ENCODE data around the gene RAD51B. TPM values are rescaled to one million over a fixed set of nuclear protein-coding genes. Genes with fewer than 3 reads are reported as not detected.

Gene RAD51B
- polyA plus RNA-seq, 3 donors, result 3.6 to 11.6 (median 9.4) TPM

DNA sequence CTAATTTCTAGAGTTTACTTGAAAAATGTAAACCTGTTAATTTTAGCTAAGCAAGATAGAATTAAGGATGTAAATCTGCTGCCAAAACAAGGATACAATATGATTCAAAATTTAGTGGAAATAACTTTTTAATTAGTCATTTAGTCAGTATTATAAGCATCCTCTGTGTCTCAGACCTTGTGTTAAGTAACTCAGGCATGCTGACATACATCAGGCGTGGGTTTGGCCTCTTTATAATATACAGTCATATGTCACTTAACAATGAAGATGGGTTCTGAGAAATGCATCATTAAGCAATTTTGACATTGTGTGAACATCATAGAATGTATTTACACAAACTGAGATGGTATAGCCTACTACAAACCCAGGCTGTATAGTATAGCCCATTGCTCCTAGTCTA lies 586.4 kb downstream of the RAD51B start:
- intact Hi-C loops (cut with micrococcal nuclease), result no loop called here
- no peaks in the 10 kb centered on the region for H3K27me3 ChIP-seq (ENCODE audit: control insufficient read depth in 2 of 2, insufficient read depth in 2 of 2, low read length in 2 of 2)
- no peaks in the 10 kb centered on the region for H4K20me1 ChIP-seq (ENCODE audit: insufficient read depth, low read length)
- no peak overlapping the region for H3K4me2 ChIP-seq (replicated peaks; ENCODE audit: extremely low read depth, low read length, poor library complexity, severe bottlenecking)
- H3K9me3 ChIP-seq (replicated peaks in 1 of 2; ENCODE audit: control insufficient read depth in 1 of 2, insufficient read depth in 1 of 2, low read length in 2 of 2), result no peaks in the 10 kb centered on the region
- TF ChIP-seq CTCF (IDR thresholded peaks at IDR 0.05), result no peak
- Mint-ChIP-seq H3K4me3 (no peak overlapping the region), H3K9me3 (peaks cover 0 to 2% (median 0%) of the 10 kb centered on the region in 7 donors), H3K27ac (no peak overlapping the region), H3K4me1 (peaks cover 29% of the 10 kb centered on the region), H3K27me3 (ENCODE audit: low read depth in 3 of 3) (peaks cover 0 to 3% (median 1%) of the 10 kb centered on the region in 3 donors), H3K36me3 (peaks cover 0 to 4% of the 10 kb centered on the region in 2 donors)
- H3K9ac ChIP-seq (ENCODE audit: insufficient read depth, low read length, poor library complexity, severe bottlenecking), result no peak overlapping the region
- no peaks in the 10 kb centered on the region for H3K79me2 ChIP-seq (ENCODE audit: insufficient read depth, low read length)
- no peak overlapping the region for H2AFZ ChIP-seq (ENCODE audit: insufficient read depth, low read depth, low read length, poor library complexity, severe bottlenecking)
- DNase-seq, result no peak
- H3K4me1 ChIP-seq (ENCODE audit: control insufficient read depth in 1 of 2, insufficient read depth in 2 of 2, low read length in 2 of 2), result peaks cover 11 to 13% of the 10 kb centered on the region in 2 donors
- H3K4me3 ChIP-seq (replicated peaks in 1 of 3; ENCODE audit: low read depth in 2 of 3, low read length in 3 of 3), result no peak overlapping the region
- WGBS (ENCODE audit: insufficient coverage), result no CpG with 5 or more reads among the region's 1 CpG
- no peaks in the 10 kb centered on the region for H3K36me3 ChIP-seq (replicated peaks in 1 of 2; ENCODE audit: control insufficient read depth in 1 of 2, insufficient read depth in 2 of 2, low read length in 2 of 2)
- H3K27ac ChIP-seq (ENCODE audit: low read depth in 1 of 2, low read length in 2 of 2), result no peak overlapping the region

GRCh38 chr14:68407285-68407684 lies 587.7 kb downstream of the RAD51B start:
- no peak overlapping the region for H3K4me3 ChIP-seq (replicated peaks in 1 of 3; ENCODE audit: low read depth in 2 of 3, low read length in 3 of 3)
- DNase-seq, result no peak
- Mint-ChIP-seq H3K36me3 (peaks cover 0 to 4% of the 10 kb centered on the region in 2 donors), H3K27ac (no peak overlapping the region), H3K4me3 (no peak overlapping the region), H3K27me3 (ENCODE audit: low read depth in 3 of 3) (peaks cover 0 to 3% (median 1%) of the 10 kb centered on the region in 3 donors), H3K9me3 (peaks cover 0 to 2% (median 0%) of the 10 kb centered on the region in 7 donors), H3K4me1 (peaks cover 27% of the 10 kb centered on the region)
- no peaks in the 10 kb centered on the region for H3K9me3 ChIP-seq (replicated peaks in 1 of 2; ENCODE audit: control insufficient read depth in 1 of 2, insufficient read depth in 1 of 2, low read length in 2 of 2)
- no peaks in the 10 kb centered on the region for H3K36me3 ChIP-seq (replicated peaks in 1 of 2; ENCODE audit: control insufficient read depth in 1 of 2, insufficient read depth in 2 of 2, low read length in 2 of 2)
- H3K4me1 ChIP-seq (ENCODE audit: control insufficient read depth in 1 of 2, insufficient read depth in 2 of 2, low read length in 2 of 2), result peaks cover 11 to 13% of the 10 kb centered on the region in 2 donors
- no peak overlapping the region for H3K4me2 ChIP-seq (replicated peaks; ENCODE audit: extremely low read depth, low read length, poor library complexity, severe bottlenecking)
- intact Hi-C loops (cut with micrococcal nuclease), result no loop called here
- no peaks in the 10 kb centered on the region for H3K79me2 ChIP-seq (ENCODE audit: insufficient read depth, low read length)
- H3K9ac ChIP-seq (ENCODE audit: insufficient read depth, low read length, poor library complexity, severe bottlenecking), result no peak overlapping the region
- H4K20me1 ChIP-seq (ENCODE audit: insufficient read depth, low read length), result no peaks in the 10 kb centered on the region
- H3K27ac ChIP-seq (ENCODE audit: low read depth in 1 of 2, low read length in 2 of 2), result no peak overlapping the region
- no peak for TF ChIP-seq CTCF (IDR thresholded peaks at IDR 0.05)
- no peak overlapping the region for H2AFZ ChIP-seq (ENCODE audit: insufficient read depth, low read depth, low read length, poor library complexity, severe bottlenecking)
- no peaks in the 10 kb centered on the region for H3K27me3 ChIP-seq (ENCODE audit: control insufficient read depth in 2 of 2, insufficient read depth in 2 of 2, low read length in 2 of 2)
- no CpG with 5 or more reads among the region's 1 CpG for WGBS (ENCODE audit: insufficient coverage)
